ENCODE data around the gene ATCAY. TPM values are rescaled to one million over a fixed set of nuclear protein-coding genes. Genes with fewer than 3 reads are reported as not detected.
"Not testable (repeated sequence)": the region's sequence is repeated elsewhere in the genome, so short reads cannot be mapped to it uniquely, and the experiment has no call there.

The ATCAY gene
- total RNA-seq, 1 experiment from 2014 or later, result not detected

- Histone ChIP-seq H3K4me3 (ENCODE audit: low read length) (no peak overlapping the region), H3K36me3 (ENCODE audit: insufficient read depth, low read length) (no peaks in the 10 kb centered on the region), H2AFZ (ENCODE audit: low read length) (no peak overlapping the region), H3K27ac (ENCODE audit: low read length) (no peak overlapping the region), H3K4me1 (ENCODE audit: low read length) (no peaks in the 10 kb centered on the region), H3K79me2 (ENCODE audit: low read length) (no peaks in the 10 kb centered on the region), H3K9me2 (replicated peaks; ENCODE audit: insufficient read depth, low read length) (no peaks in the 10 kb centered on the region), H3K4me2 (ENCODE audit: low read depth, low read length, poor library complexity, severe bottlenecking) (no peak overlapping the region), H3K27me3 (ENCODE audit: low read length) (no peaks in the 10 kb centered on the region), H3K9ac (ENCODE audit: low read length) (no peak overlapping the region), H3K9me3 (ENCODE audit: low read length) (no peaks in the 10 kb centered on the region), H4K20me1 (ENCODE audit: insufficient read depth, low read depth, low read length) (no peaks in the 10 kb centered on the region; the same call in 1 of the 2 replicates)
- DNase-seq, result no peak
These were observed 70.7 kb downstream of the ATCAY start for GRCh38 chr19:3950871-3951861.

GRCh38 chr19:3952755-3953276, 72.3 kb downstream of the ATCAY start:
- H3K27ac ChIP-seq (ENCODE audit: low read length); H3K79me2 ChIP-seq (ENCODE audit: low read length); H3K9me2 ChIP-seq (replicated peaks; ENCODE audit: insufficient read depth, low read length); H2AFZ ChIP-seq (ENCODE audit: low read length); H3K9me3 ChIP-seq (ENCODE audit: low read length); H4K20me1 ChIP-seq (ENCODE audit: insufficient read depth, low read depth, low read length); DNase-seq; H3K4me2 ChIP-seq (ENCODE audit: low read depth, low read length, poor library complexity, severe bottlenecking); H3K27me3 ChIP-seq (ENCODE audit: low read length); H3K4me3 ChIP-seq (ENCODE audit: low read length); H3K9ac ChIP-seq (ENCODE audit: low read length); H3K36me3 ChIP-seq (ENCODE audit: insufficient read depth, low read length); H3K4me1 ChIP-seq (ENCODE audit: low read length): not testable (repeated sequence)

DNA sequence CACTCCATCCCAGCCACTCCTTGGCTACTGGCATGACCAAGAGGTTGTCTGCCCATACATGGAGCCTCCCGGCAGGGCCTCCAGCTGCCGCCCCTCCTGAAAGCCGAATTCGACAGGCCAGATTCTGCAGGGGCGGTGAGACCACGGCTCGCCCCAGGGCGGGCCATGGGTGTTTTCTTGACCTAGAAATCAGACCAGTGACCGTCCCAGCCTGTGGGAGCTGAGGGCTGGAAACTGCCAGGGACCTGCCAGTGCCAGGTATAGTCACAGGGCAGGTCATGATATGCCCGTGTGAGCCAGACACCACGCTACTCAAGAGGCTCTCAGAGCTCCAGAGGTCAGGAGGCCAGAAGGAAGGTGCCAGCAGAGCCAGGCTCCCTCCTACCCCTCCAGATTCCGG, 73.6 kb downstream of the ATCAY start:
- H3K9ac ChIP-seq (ENCODE audit: low read length), result no peak overlapping the region
- no peak overlapping the region for H3K4me3 ChIP-seq (ENCODE audit: low read length)
- no peaks in the 10 kb centered on the region; the same call in 1 of the 2 replicates for H4K20me1 ChIP-seq (ENCODE audit: insufficient read depth, low read depth, low read length)

DNA sequence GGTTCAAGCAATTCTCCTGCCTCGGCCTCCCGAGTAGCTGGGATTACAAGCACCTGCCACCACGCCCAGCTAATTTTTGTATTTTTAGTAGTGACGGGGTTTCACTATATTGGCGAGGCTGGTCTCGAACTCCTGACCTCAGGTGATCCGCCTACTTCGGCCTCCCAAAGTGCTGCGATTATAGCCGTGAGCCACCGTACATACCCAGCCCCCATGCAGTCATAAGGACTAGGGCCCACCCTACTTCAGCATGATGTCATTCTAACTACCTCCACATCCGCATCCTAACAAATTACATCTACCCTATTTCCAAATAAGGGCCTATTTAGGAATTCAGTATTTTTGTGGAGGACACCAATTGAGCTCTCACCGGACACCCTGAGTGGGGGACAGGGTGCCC, 74.8 kb downstream of the ATCAY start:
- not testable (repeated sequence) for H3K79me2 ChIP-seq (ENCODE audit: low read length); H3K36me3 ChIP-seq (ENCODE audit: insufficient read depth, low read length); H3K4me2 ChIP-seq (ENCODE audit: low read depth, low read length, poor library complexity, severe bottlenecking); H3K27me3 ChIP-seq (ENCODE audit: low read length); H3K9me3 ChIP-seq (ENCODE audit: low read length); H3K27ac ChIP-seq (ENCODE audit: low read length); H3K4me1 ChIP-seq (ENCODE audit: low read length); H4K20me1 ChIP-seq (ENCODE audit: insufficient read depth, low read depth, low read length); H2AFZ ChIP-seq (ENCODE audit: low read length); H3K9ac ChIP-seq (ENCODE audit: low read length); DNase-seq; H3K4me3 ChIP-seq (ENCODE audit: low read length); H3K9me2 ChIP-seq (replicated peaks; ENCODE audit: insufficient read depth, low read length)

More for the DNA sequence above, 73.6 kb downstream of the ATCAY start:
- H2AFZ ChIP-seq (ENCODE audit: low read length), result no peak overlapping the region
- no peaks in the 10 kb centered on the region for H3K27me3 ChIP-seq (ENCODE audit: low read length)
- no peak for DNase-seq
- no peaks in the 10 kb centered on the region for H3K9me2 ChIP-seq (replicated peaks; ENCODE audit: insufficient read depth, low read length)
- no peak overlapping the region for H3K27ac ChIP-seq (ENCODE audit: low read length)
- H3K9me3 ChIP-seq (ENCODE audit: low read length), result no peaks in the 10 kb centered on the region
- no peaks in the 10 kb centered on the region for H3K79me2 ChIP-seq (ENCODE audit: low read length)
- no peaks in the 10 kb centered on the region for H3K36me3 ChIP-seq (ENCODE audit: insufficient read depth, low read length)
- no peaks in the 10 kb centered on the region for H3K4me1 ChIP-seq (ENCODE audit: low read length)
- H3K4me2 ChIP-seq (ENCODE audit: low read depth, low read length, poor library complexity, severe bottlenecking), result no peak overlapping the region

DNA sequence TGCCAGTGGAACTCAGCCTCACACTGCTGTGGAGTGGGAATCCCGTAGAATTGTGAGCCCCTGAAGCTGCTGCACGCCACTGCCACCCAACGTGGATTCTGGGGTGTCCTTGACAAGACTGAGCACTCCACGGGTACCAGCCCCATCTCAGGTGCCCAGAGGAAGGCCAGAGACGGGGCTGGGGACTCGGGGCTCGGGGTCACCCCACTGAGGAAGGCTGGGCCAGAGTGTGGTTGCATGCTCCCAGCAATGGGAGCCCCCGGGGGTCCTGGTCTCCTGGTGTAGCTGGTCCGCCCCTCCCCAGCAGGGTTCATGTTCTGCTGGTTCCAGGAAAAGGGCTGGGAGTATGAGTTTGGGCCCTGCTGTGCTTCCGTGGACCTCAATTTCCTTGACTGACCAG, 75.2 kb downstream of the ATCAY start:
- H3K9ac ChIP-seq (ENCODE audit: low read length), result no peak overlapping the region
- H3K27me3 ChIP-seq (ENCODE audit: low read length), result no peaks in the 10 kb centered on the region
- H3K4me2 ChIP-seq (ENCODE audit: low read depth, low read length, poor library complexity, severe bottlenecking), result no peak overlapping the region
- no peaks in the 10 kb centered on the region for H3K9me3 ChIP-seq (ENCODE audit: low read length)
- no peak overlapping the region for H3K4me3 ChIP-seq (ENCODE audit: low read length)
- no peaks in the 10 kb centered on the region for H3K9me2 ChIP-seq (replicated peaks; ENCODE audit: insufficient read depth, low read length)
- H3K4me1 ChIP-seq (ENCODE audit: low read length), result no peaks in the 10 kb centered on the region
- no peaks in the 10 kb centered on the region for H3K79me2 ChIP-seq (ENCODE audit: low read length)
- no peak overlapping the region for H2AFZ ChIP-seq (ENCODE audit: low read length)
- DNase-seq, result no peak
- no peaks in the 10 kb centered on the region for H3K36me3 ChIP-seq (ENCODE audit: insufficient read depth, low read length)
- H4K20me1 ChIP-seq (ENCODE audit: insufficient read depth, low read depth, low read length), result no peaks in the 10 kb centered on the region; the same call in 1 of the 2 replicates
- no peak overlapping the region for H3K27ac ChIP-seq (ENCODE audit: low read length)

DNA sequence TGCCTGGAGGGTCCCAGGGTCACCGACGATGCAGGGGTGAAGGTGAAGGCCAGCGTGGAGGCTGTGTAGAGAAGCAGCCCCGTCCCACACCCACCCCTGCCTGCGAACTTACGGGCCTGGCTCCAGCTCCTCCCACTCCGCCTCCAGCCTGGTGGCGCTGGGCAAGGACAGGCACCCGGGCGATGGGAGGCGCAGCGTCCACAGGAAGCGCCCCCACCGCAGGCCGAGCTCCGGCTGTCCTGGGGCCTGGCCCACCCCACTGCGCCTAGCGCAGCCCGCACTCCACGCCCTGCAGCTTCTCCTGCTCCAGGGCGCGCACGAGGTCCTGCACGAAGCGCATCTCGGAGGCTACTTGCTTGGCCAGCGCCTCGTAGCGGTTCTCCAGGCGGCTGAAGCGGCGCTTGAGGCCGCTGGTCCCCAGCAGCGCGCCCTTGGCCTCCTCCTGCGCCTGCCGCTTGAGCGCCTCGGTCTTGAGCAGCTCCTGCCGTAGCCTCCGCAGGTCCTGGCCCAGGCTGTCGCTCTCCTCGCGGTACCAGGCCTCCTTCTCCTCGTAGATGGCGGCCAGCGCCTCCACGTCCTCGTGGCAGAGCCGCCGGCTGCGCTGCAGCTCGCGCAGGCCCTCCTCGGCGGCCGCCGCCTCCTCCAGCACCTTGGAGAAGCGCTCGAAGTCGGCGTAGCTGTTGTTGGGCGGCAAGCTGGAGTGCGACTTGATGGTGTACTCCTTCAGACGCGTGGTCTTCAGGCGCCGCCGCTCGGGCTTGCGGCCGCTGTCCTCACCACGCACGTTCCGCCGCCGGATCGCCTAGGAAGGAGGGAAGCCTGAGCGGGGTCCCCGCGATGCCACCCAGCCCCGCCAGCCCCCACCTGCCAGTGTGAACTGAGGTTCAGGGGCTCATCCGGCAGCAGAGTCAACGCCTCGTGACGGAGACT, 78.6 kb downstream of the ATCAY start:
- Histone ChIP-seq H3K27ac (ENCODE audit: low read length) (no peak overlapping the region), H4K20me1 (ENCODE audit: insufficient read depth, low read depth, low read length) (no peaks in the 10 kb centered on the region; the same call in 1 of the 2 replicates), H3K4me1 (ENCODE audit: low read length) (no peaks in the 10 kb centered on the region), H3K79me2 (ENCODE audit: low read length) (no peaks in the 10 kb centered on the region), H3K9me2 (replicated peaks; ENCODE audit: insufficient read depth, low read length) (no peaks in the 10 kb centered on the region), H3K4me3 (ENCODE audit: low read length) (no peak overlapping the region), H3K36me3 (ENCODE audit: insufficient read depth, low read length) (no peaks in the 10 kb centered on the region), H3K27me3 (ENCODE audit: low read length) (no peaks in the 10 kb centered on the region), H3K4me2 (ENCODE audit: low read depth, low read length, poor library complexity, severe bottlenecking) (no peak overlapping the region), H3K9ac (ENCODE audit: low read length) (no peak overlapping the region), H3K9me3 (ENCODE audit: low read length) (no peaks in the 10 kb centered on the region), H2AFZ (ENCODE audit: low read length) (no peak overlapping the region)
- DNase-seq, result no peak

GRCh38 chr19:3959766-3960131, 79.3 kb downstream of the ATCAY start:
- Histone ChIP-seq H3K4me3 (ENCODE audit: low read length) (no peak overlapping the region), H3K27me3 (ENCODE audit: low read length) (no peaks in the 10 kb centered on the region), H3K4me1 (ENCODE audit: low read length) (no peaks in the 10 kb centered on the region), H3K9me3 (ENCODE audit: low read length) (no peaks in the 10 kb centered on the region), H3K36me3 (ENCODE audit: insufficient read depth, low read length) (no peaks in the 10 kb centered on the region), H2AFZ (ENCODE audit: low read length) (no peak overlapping the region), H3K79me2 (ENCODE audit: low read length) (no peaks in the 10 kb centered on the region), H3K4me2 (ENCODE audit: low read depth, low read length, poor library complexity, severe bottlenecking) (no peak overlapping the region), H3K9me2 (replicated peaks; ENCODE audit: insufficient read depth, low read length) (no peaks in the 10 kb centered on the region), H3K9ac (ENCODE audit: low read length) (no peak overlapping the region), H3K27ac (ENCODE audit: low read length) (no peak overlapping the region), H4K20me1 (ENCODE audit: insufficient read depth, low read depth, low read length) (no peaks in the 10 kb centered on the region)
- no peak for DNase-seq

GRCh38 chr19:3961007-3961406, 80.5 kb downstream of the ATCAY start:
- H3K4me3 ChIP-seq (ENCODE audit: low read length), result no peak overlapping the region
- no peaks in the 10 kb centered on the region for H3K36me3 ChIP-seq (ENCODE audit: insufficient read depth, low read length)
- no peak overlapping the region for H3K9ac ChIP-seq (ENCODE audit: low read length)
- H3K4me1 ChIP-seq (ENCODE audit: low read length), result no peaks in the 10 kb centered on the region
- H3K4me2 ChIP-seq (ENCODE audit: low read depth, low read length, poor library complexity, severe bottlenecking), result no peak overlapping the region
- no peak overlapping the region for H3K27ac ChIP-seq (ENCODE audit: low read length)
- H4K20me1 ChIP-seq (ENCODE audit: insufficient read depth, low read depth, low read length), result no peaks in the 10 kb centered on the region
- H2AFZ ChIP-seq (ENCODE audit: low read length), result no peak overlapping the region
- H3K9me3 ChIP-seq (ENCODE audit: low read length), result no peaks in the 10 kb centered on the region
- no peaks in the 10 kb centered on the region for H3K27me3 ChIP-seq (ENCODE audit: low read length)
- DNase-seq, result no peak
- no peaks in the 10 kb centered on the region for H3K9me2 ChIP-seq (replicated peaks; ENCODE audit: insufficient read depth, low read length)
- H3K79me2 ChIP-seq (ENCODE audit: low read length), result no peaks in the 10 kb centered on the region
